Stimulated activated CD8-positive, alpha-beta memory T cell treated with anti-CD3 and anti-CD28 coated beads, Interleukin-4, amount 100 ng/mL, for 4 hours (primary cell): ENCODE results near the gene ALPI.

Experiments
- DNase-seq, 2 donors: peaks; one replicate each; pipeline ENCODE4 v3.0.0-alpha.2; 2020; ENCODE audit warnings: low read depth in 2 of 2, low spot score in 1 of 2

ALPI gene

GRCh38 chr2:232495292-232495691 is 39.3 kb downstream of the ALPI start:
- DNase-seq = no peak

DNA sequence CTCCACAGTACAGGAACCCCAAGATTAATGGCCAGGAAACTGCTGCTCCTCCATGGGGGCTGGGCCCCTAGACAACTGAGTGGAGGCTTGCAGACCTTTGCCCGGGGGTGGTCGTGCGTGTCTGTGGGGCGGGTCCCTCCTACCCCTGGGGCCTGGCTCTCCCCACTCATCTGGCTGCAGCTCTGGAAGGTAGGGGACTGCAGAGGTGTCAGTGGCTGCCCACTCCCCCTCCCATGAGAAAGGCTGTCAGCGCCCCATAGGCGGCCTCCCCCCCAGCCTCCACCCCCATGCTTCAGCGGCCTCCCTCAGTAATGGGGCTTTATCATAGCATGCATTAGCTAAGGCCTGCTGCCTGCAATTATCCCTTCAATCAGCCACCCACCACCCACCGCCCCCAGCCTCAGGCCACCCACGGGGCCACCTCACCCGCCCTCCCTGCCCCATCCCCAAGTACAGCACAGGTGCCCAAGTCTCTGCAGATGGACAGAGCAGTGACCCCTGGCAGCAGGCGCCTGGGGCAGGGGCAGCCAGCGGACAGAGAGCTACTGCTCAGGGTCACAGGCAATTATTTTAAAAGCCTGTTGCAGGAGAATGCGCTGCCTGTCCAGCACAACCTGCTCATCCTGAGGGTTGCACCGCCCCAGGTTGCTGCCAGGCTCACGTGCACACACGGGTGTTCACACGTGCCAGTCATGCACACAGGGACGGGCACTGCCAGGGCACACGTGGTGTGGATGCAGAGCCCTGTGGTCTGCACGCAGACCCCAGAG is 40.7 kb downstream of the ALPI start:
- no peak for DNase-seq

DNA sequence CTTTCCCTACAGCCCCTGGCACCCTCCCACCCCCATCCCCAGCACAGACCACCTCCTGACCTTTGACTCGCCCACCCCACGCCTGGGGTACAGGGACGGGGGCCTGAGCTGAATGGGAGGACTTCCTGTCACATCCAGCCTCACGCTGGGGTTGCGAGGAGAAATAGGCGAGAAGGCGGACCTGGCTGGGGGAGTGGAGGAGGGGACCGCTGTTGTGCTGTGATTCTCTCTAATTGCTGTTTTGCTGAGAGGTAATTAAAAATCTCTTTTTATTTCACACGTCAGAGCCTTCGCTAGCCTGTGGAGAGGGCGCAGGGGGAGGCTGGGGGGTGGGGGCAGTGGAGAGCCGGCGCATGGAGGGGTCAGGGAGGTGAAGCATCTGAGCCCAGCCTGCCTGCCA is 41.4 kb downstream of the ALPI start:
- no peak for DNase-seq

- no peak for DNase-seq
Observed at GRCh38 chr2:232498452-232498851, 42.5 kb downstream of the ALPI start.

- DNase-seq = no peak
Observed at GRCh38 chr2:232501331-232501771, 45.4 kb downstream of the ALPI start.

- DNase-seq = no peak
Observed at GRCh38 chr2:232501794-232502390, 45.9 kb downstream of the ALPI start.

DNA sequence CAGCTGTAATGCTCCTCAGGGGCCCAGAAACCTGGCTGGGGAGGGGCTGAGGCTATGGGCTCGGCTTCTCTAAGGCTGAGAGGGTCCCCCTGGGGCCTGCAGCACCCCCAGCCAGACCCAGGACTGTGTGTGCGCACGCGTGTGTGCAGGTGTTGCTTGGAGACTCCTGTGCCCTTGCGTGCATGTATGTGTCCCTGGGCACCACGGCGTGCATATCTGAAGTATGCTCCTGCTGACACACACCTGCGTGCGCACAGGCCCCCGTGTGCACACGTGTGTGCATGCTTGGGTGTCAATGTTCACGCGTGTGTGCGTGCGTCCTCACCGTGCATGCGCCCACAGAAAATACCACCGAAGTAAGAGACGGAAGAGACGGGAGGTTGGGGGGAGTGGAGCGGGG is 46.6 kb downstream of the ALPI start:
- DNase-seq = no peak

DNA sequence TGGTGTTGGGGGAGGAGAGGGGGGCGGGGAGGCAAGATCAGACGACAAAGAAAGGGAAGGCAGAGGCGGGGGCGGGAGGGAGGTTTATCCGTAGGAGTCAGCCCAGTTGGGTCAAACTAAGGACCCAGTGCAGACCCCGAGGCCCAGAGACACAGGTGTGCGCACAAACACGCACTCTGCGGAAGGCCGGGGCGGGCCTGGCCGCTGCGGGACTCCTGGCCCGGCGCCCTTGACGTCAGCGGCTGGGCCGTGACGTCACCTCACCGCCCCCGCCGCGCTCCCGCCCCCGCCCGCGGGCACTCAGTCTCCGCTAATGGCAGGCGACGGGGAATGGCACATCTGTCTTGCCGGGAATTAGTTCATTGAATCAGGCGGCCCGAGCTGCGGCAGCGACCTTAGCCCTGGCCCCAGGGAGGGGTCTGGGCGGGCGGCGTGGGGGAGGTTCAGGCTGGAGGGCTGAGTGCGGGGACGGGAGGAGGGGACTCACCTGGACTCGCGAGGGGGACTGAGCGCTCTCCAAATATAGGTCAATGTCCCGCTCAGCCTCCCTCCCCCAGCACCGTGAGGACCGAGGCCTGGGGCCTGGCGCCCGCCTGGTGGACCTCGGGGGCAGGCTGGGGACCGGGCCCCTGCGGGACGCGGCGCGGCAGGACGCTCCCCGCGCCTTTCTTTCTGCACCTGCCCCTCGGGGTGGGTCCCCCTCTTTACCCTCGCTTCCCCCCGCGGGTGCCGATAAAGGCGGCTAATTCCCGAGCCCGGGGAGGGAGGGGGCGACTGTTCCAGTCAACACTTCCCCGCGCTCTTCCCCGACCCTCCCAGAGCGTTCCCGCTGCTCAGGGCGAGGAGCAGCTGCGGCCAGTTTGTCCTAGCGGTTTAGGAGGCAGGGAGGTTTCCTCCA is 47.2 kb downstream of the ALPI start:
- DNase-seq = no peak

GRCh38 chr2:232503809-232504323 is 47.9 kb downstream of the ALPI start:
- DNase-seq = no peak

- no peak for DNase-seq
Observed at GRCh38 chr2:232504438-232504837, 48.5 kb downstream of the ALPI start.

- DNase-seq = no peak
Observed at GRCh38 chr2:232505856-232506255, 49.9 kb downstream of the ALPI start.

- no peak for DNase-seq
Observed at GRCh38 chr2:232506709-232507108, 50.8 kb downstream of the ALPI start.

- DNase-seq = no peak
Observed at GRCh38 chr2:232508251-232508650, 52.3 kb downstream of the ALPI start.
